ENCODE results near the gene PTPN11.
"Not testable (repeated sequence)": the region's sequence is repeated elsewhere in the genome, so short reads cannot be mapped to it uniquely, and the experiment has no call there.

PTPN11 gene

DNA sequence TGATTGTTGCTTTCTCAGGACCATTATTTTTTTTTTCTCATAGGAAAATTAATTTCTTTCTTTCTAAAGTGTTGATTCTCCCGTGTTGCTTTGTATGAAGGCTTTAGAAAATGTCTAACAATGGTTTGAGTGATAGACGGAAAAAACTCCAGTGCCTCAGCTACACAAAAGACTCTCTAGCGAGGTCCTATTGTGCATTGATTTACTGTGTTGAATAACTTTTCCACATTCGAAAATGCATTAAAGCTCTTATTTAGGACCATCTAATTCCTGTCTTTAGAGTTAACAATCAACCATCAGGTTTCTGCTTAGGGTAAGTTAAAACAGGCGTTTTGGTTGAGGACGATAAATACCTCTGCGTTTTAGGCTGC lies 99.6 kb downstream of the PTPN11 start:
- no peak for DNase-seq

DNA sequence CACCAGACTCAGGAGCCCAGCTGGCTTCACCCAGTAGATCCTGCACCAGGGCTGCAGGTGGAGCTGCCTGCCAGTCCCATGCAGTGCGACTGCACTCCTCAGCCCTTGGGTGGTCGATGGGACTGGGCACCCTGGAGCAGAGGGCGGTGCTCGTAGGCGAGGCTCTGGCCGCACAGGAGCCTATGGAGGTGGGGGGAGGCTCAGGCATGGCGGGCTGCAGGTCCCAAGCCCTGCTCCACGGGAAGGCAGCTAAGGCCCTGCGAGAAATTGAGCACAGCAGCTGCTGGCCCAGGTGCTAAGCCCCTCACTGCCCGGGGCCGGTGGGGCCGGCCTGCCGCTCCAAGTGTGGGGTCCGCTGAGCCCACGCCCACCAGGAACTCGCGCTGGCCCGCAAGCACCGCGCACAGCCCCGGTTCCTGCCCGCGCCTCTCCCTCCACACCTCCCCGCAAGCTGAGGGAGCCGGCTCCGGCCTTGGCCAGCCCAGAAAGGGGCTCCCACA lies 101.1 kb downstream of the PTPN11 start:
- DNase-seq, result not testable (repeated sequence)

DNA sequence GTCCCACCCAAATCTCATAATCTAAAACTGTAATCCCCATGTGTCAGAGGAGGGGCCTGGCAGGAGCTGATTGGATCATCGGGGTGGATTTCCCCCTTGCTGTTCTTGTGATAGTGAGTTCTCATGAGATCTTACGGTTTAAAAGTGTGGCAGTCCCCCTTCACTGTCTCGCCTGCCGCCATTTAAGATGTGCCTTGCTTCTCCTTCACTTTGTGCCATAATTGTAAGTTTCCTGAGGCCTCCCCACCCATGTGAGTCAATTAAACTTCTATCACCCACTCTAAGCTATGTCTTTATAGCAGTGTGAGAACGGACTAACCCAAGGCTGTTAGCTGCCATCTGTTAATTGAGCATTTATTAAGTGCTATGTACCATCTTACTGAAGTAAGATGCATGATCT lies 105.1 kb downstream of the PTPN11 start:
- no peak for DNase-seq

DNA sequence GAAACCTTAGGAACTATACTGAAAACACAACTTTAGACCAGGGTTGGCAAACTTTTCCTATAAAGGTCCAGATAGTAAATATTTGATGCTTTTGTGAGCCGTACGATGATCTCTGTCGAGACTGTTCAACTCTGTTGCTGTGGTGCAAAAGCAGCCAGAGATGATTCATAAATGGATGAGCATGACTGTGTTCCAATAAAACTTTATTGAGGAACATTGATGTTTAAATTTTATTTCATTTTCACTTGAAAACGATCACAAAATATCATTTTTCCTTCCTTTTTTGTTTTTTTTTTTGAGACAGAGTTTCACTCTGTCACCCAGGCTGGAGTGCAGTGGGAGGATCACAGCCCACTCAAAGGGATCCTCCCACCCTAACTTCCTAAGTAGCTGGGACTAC lies 105.5 kb downstream of the PTPN11 start:
- no peak for DNase-seq

DNA sequence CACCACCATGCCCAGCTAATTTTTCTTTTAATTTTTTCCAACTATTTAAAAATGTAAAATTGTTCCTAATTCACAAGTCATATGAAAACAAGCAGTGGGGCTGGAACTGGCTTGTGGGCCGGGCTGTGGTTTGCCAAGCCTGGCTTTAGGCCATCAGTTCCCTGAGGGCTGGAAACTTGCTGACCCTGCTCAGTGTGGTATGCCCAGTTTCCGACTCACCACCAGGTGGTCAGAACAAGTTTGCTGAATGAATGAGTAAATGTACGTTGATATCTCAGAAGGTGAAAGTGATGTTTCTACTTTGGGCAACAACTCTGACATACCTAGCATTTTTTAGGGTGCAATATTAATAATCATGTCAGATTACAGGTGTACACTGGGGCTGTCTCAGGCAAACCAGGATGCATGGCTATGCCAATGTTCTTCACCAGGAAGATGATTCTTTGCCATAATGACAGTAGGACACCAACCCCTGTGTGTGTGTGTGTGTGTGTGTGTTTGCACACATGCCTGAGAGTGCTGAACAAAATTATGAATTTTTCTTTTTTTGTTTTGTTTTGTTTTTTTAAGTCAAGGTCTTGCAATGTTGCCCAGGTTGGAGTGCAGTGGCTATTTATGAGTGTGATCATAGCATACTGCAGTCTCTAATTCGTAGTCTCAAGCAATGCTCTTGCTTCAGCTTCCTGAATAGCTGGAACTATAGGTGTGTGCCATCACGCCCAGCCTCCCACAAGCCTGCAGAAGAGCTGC lies 106.1 kb downstream of the PTPN11 start:
- DNase-seq, result no peak

DNA sequence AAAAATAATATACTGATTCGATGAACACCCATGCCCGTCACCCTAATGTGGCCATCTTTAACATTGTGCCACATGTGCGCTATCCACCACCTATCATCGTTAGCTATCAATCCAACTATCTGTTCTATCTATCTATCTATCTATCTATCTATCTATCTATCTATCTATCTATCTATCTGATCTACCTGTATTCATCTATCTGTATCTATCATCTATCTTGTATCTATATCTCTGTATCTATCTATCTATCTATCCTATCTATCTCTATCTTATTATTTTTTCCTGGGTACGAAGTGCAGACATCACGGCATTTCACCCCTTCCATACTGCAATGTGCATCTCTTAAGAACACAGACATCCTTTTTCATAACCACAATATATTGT lies 106.7 kb downstream of the PTPN11 start:
- no peak for DNase-seq

DNA sequence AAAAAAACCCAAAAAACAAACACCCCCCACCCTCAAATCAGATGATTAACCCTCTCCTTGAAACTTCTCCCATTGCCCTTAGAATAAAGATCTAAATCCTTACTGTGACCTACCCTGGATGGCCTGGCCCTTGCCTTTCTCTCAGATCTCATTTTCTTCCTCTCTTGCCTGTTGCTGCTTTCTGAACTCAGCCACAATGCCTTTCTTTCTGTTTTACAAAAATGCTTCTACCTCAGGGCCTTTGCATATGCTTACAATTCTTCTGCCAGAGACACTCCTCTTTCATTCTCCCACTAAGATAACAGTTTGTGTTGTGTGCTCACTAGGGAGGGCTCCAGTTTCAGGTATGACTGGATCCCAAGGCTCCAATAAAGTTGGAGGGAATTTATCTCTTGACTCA lies 108.3 kb downstream of the PTPN11 start:
- no peak for DNase-seq

DNA sequence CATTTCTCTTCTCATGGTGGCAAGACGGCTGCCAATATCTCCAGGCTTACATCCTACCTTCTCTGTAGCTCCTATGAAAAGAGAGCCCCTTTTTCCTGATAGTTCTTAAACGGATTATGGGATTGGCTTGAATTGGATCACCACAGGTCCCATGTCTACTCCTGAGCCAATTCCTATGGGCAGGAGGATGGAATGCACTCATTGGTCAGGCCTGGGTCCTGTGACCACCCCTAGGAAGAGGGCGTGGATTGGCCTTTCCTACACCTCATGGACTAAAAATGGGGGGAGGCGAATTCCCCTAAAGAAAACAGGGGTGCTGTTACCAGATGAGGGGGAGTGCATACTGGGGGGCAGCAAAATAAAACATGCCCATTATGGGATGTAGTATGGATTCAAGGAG lies 108.8 kb downstream of the PTPN11 start:
- no peak for DNase-seq

DNA sequence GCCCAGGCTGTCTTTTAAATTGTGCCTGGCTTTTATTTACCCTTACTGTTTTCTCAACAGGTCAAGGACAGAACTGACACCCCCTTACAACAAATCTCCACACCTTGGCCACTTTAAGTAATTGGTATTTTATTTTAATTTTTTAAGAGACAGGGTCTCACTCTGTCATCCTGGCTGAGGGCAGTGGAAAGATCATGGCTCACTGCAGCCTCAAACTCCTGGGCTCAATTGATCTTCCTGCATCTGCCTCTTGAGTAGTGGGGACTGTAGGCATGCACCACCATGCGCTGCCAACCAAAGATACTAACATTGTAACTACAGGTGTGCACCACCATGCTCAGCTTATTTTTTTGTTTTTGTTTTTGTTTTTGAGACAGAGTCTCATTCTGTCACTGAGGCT lies 109.8 kb downstream of the PTPN11 start:
- no peak for DNase-seq

DNA sequence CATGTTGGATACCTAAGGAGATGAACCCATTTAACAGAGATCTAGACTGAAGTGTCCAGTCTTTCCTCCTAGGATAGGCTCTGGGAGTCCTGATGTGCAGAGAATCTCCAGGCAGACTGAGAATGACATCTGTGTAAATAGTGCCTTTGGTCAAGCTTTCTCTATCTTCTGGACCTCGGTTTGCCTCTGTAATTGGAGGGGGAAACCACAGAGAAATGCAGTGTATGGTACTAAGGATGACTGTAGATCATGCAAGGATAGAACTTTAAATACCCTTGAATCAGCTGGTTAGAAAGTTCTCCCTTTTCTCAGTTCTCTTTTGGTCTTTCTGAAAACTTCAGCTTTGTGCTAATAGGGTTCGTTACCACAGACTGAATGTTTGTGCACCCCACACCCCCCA lies 112.2 kb downstream of the PTPN11 start:
- DNase-seq, result no peak

DNA sequence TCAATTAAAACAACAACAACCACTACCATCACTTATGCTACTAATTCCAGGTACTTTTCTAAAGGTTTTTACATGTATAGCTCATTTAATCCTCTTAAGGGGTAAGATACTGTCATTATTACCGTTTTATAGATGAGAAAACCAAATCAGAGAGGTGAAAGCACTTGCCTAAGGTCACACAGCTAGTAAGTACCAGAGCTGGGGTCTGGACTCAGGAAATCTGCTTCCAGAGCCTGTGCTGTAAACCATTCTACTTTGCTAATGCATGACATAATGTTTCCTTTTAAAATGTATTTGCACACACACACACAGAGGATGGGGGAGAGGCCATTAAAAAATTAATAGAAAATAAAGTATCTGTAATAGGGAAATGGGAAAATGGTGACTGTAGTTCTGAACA lies 113.4 kb downstream of the PTPN11 start:
- no peak for DNase-seq

DNA sequence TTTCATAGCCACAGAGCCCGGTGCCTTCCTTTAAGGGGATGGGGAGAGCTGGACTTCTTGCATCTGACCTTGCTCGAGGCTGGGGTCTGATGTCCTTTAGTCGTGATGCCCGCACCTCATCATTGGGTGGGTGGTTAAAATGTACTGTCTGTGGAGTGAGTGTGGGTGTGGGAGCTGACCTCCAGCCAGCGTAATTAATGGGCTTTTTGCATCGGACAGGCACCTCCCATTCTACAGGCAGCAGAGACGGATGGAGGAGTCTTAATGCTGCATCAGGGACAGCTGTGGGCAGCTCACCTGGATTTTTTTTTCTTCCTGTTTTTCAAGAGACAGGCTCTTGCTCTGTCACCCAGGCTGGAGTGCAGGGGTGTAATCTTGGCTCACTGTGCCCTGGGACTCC lies 114.8 kb downstream of the PTPN11 start:
- no peak for DNase-seq

DNA sequence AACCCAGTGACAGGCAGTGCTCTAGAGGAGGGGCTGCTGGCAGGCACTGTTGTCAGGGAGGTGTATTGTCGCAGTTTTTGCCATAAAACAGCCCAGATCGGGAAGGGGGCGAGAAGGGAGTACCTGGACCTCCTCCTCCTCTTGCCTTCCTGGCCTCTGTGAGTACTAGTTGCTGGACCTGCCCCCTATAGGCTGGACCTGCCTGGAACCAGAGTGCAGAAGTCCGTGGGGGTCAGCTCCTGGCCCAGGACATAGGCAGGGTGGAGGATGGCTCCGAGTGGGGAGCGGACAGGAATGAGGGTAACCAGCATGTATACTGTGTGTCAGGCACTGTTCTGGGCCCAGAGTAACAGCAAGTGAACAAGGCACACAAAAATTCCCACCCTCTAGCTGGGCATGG lies 116.3 kb downstream of the PTPN11 start:
- DNase-seq, result no peak

DNA sequence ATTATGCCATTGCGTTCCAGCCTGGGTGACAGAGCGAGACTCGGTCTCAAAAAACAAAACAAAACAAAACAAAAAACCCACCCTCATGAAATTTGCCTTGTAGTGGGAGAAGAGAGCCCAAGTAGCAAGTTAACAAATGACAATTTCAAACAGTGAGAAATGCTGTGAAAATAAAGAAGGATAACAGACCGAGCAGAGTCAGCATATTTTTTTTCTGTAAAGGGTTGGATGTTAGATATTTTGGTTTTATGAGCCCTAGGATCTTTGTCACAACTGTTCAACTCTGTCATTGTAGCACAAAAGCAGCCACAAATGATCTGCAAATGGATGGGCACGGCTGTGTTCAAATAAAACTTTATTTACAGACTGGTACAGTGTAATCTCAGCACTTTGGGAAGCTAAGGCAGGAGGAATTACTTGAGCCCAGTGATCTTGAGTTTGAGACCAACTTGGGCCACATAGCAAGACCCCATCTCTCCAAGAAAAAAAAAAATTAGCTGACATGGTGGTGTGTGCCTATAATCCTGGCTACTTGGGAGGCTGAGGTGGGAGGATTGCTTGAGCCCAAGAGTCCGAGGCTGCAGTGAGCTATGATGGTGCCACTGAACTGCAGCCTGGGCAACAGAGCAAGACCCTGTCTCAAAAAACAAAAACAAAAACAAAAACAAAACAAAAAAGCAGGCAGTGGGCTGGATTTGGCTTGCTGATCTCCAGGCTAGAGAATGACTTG lies 117.1 kb downstream of the PTPN11 start:
- no peak for DNase-seq

DNA sequence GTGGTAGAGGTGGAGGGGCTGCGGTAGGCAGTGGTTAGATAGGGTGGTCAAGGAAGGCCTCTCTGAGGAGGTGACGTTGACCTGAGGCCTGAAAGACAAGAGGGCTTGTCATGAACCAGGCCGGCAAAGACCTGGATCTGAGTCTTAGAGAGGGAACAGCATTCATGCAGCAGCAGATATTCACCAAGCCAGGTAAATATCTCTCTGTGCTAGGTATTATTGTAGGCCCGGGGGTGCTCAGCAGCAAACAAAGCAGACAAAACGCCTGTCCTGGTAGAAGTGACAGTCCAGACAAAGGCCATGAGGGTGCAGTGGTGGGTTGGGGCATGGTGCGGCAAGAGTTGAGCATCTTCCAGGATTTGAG lies 117.6 kb downstream of the PTPN11 start:
- no peak for DNase-seq

DNA sequence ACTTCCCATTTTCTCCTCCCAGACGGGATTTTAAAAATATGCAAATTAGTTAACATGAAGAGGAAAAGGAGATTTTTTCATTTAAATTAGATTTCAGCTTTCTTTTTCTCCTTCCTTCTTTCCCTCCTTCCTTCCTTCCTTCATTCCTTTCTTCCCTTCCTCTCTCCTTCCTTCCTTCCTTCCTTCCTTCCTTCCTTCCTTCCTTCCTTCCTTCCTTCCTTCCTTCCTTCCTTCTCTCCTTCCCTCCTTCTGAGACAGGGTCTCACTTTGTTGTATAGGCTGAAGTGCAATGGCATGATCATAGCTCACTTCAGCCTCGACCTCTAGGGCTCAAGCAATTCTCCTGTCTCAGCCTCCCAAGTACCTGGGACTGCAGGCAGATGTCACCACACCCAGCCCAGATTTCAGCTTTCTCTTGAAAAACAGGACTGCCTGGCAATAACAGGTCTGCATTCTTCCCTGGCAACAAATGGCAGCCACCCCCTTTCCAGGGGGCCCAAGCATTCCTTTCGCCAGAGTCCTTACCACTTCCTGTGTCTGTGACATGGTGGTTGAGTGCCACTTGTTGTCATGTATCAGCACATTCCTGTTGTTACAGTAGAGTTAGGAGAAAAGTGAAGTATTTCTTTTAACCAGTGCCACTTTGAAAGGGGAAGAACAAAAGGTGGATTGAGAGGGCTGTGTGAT lies 119.1 kb downstream of the PTPN11 start:
- no peak for DNase-seq

DNA sequence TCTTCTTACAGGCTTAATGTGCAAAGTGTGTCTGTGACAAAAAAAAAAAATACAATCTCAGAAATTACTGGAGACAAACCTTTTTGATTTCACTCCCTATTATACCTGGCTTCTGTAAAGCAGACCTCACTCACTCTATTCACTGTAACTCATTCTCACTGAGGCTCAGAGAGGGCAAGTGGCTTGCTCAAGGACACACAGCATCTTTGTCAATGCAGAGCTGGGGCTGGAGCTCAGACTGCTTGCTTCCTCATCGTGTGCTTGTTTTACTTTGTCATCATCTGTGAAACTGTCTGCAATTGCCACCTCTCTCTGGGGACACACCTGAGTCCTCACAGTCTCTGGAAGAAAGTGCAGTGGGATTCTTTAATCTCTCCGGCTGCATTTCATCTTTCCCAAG lies 120.0 kb downstream of the PTPN11 start:
- no peak for DNase-seq

DNA sequence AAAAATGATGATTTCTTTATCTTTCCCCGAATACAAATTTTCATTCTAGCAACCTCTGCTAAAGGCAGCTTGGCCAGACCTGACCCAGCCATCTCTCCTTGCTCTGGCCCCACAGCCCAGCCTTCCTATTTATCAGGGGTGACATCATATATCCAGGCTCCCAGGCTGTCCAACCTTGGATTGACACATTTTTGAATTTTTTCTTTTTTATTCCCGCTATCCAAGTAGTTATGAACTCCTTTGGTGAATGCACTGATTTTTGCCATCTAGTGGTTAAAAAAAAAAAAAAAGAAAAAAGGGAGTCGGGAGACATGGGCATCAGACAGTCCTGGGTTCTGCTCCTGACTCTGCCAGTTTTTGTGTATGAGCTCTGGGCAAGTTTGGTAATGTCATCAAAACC lies 120.5 kb downstream of the PTPN11 start:
- no peak for DNase-seq

DNA sequence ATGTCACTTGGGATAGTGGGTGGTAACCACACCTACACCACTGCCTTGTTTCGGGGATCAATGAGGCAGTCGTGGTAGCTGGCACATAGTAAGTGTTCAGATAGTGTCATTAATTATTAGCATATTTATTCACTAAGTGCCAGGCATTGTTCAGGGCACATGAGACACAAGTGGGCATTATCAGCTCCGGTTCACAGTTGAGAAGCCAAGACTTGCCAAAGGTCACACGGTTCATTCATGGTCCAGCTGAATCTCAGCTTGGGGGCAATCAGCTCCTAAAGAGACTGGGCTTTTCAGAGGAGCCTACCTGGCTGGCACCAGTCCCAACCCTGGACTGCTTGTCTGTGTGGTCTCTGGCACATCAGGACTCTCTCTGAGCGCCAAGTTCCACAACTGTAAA lies 121.3 kb downstream of the PTPN11 start:
- no peak for DNase-seq

DNA sequence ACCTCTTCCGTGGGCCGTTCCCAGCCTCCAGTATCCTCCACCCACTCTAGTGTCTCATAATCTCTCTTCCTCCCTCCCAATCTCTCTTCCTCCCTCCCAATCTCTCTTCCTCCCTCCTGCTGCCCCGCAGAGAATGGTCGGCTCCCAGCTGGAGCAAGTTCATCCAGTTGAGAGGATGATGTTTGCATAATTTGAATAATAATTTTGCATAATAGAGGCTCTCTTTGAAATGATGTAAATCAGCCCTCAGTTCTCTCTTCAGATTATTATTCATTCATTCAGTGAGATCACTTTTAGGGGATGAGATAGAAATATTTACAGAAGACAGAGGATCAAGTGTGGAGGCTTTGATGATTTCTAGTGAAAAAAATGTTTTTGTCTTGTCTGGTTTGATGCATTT lies 125.0 kb downstream of the PTPN11 start:
- no peak for DNase-seq

DNA sequence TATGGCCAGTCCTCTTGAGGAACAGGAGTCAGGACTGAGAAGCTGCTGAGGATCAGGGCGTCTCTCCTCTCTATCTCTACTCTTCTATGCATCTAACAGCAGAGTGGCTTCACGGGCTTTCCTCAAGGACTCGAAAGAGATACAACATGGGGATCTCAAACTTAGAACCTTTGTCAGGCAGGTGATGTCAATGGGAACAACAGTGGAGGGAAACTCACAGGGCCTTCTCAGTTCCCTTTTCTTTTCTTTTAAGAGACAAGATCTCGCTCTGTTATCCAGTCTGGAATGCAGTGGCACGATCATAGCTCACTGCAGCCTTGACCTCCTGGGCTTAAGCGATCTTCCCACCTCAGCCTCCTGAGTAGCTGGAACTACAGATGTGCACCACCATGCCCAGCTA lies 127.6 kb downstream of the PTPN11 start:
- DNase-seq, result no peak

DNA sequence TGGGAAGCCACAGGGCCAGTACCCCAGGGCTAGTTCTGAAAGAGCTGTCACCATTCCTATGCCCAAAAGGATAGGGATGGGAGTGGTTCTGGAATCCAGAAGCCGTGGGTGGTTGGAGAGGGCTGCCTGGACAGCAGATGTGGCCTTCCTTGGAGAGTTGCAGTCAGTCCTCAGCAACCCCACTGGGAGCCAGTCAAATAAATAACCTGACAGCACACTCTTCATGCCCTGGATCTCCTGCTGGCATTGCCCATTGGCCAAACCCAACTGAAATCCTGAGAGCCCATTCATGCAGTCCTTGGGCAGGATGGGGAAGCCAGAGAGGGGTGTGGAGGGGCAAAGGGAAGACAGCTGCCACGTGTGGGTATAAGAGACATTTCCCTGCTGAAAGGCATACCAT lies 128.2 kb downstream of the PTPN11 start:
- no peak for DNase-seq

DNA sequence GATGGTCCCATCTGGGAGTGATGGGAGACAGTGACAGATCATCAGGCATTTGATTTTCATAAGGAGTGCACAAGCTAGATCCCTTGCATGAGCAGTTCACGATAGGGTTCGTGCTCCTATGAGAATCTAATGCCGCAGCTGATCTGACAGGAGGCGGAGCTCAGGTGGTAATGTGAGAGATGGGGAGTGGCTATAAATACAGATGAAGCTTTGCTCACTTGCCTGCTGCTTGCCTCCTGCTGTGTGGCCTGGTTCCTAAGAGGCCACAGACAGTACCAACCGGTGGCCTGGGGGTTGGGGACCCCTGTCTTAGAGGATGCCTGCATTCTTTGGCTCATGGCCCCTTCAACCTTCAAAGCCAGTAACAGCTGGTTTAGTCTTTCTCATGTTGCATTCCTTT lies 130.3 kb downstream of the PTPN11 start:
- no peak for DNase-seq

DNA sequence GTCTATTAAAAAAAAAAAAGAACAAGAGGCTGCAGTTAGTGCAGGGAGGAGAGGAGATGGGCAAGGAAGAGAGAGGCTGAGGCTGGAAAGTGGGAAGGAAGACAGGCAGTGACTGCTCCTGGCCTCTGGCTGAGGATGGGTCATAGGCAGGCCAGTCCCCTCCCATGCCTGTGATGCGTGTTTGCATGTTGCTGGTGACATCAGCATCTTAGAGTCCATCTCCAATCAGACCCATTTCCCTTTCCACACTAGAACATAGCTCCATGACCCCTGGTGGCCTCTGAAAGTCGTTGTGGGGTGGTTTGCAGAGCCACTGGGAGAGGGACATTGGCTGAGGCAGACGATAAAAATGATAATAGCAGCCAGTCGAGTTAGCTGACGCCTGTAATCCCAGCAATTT lies 132.9 kb downstream of the PTPN11 start:
- no peak for DNase-seq

Measured in activated gamma-delta T cell (primary cell).